H1 (cell line): ENCODE results near the gene ARID1B.

Experiments used
- BRCA1 ChIP-seq: IDR thresholded peaks from 2 replicates; pipeline ENCODE4 v1.6.1; 2012; ENCODE audit warnings: low read depth, low read length, improper control_type of control experiment
- CBX5 ChIP-seq: fragments of 300-800, 300-1000 bp; sonication (generic); IDR thresholded peaks from 2 replicates; pipeline ENCODE4 v1.7.1; 2016; ENCODE audit warnings: antibody characterized with exemption, low read length, low read depth
- KDM5A ChIP-seq: fragments of 200-600 bp; IDR thresholded peaks from 2 replicates; pipeline ENCODE4 v1.7.1; 2012; ENCODE audit warnings: mild to moderate bottlenecking, low read length, inconsistent platforms, mixed read lengths
- POLR2A ChIP-seq, 2 experiments: IDR thresholded peaks; 1 replicate in 1 of 2; 2 replicates in 1 of 2; pipeline ENCODE4 v1.6.1; 2011; ENCODE audit warnings: low read depth in 2 of 2, low read length in 2 of 2, mild to moderate bottlenecking in 2 of 2; ENCODE audit errors: control extremely low read depth in 1 of 2
- RNF2 ChIP-seq: fragments of 200-900, 300-1000 bp; sonication (generic); IDR thresholded peaks from 2 replicates; pipeline ENCODE4 v1.7.1; 2016; ENCODE audit warnings: borderline replicate concordance, low read depth, mild to moderate bottlenecking, antibody characterized with exemption, low read length; ENCODE audit not compliant: poor library complexity, severe bottlenecking; ENCODE audit errors: missing control alignments
- TBP ChIP-seq: IDR thresholded peaks from 2 replicates; pipeline ENCODE4 v1.6.1; 2011; ENCODE audit warnings: low read depth, low read length, improper control_type of control experiment
- TF ChIP-seq, protein P1 (sequence below), 3 experiments: IDR thresholded peaks; 1 replicate in 2 of 3; 2 replicates in 1 of 3; pipeline versions ENCODE4 v1.5.1 to v1.6.1; 2011; ENCODE audit warnings: low read length in 3 of 3, mild to moderate bottlenecking in 3 of 3, inconsistent platforms in 2 of 3, low read depth in 1 of 3, moderate library complexity in 1 of 3; ENCODE audit not compliant: insufficient read depth in 1 of 3; ENCODE audit errors: control extremely low read depth in 1 of 3
- TF ChIP-seq, protein P2 (sequence below): IDR thresholded peaks from 2 replicates; pipeline ENCODE4 v1.6.1; 2011; ENCODE audit warnings: low read depth, mild to moderate bottlenecking, low read length; ENCODE audit not compliant: insufficient read depth

DNA sequence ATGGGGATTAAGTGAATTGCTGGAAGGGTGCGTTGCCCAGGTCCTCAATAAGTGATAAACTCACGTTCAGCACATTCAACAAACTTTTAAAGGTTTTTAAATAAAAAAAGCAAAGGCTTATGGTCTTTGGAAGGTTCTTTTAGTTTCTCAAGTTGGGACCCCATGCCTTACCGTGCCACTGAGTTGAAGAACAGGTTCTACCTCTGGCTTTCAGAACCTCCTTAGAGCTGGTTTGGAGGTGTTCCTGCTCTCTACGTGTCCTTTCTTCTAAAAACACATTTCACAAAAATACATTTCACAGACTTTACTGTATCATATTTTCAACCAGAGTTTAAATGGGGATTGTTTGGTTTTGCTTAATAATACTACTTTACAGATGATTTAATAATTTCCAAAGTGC, 29.0 kb downstream of the ARID1B start:
- TF ChIP-seq, protein P1, sequence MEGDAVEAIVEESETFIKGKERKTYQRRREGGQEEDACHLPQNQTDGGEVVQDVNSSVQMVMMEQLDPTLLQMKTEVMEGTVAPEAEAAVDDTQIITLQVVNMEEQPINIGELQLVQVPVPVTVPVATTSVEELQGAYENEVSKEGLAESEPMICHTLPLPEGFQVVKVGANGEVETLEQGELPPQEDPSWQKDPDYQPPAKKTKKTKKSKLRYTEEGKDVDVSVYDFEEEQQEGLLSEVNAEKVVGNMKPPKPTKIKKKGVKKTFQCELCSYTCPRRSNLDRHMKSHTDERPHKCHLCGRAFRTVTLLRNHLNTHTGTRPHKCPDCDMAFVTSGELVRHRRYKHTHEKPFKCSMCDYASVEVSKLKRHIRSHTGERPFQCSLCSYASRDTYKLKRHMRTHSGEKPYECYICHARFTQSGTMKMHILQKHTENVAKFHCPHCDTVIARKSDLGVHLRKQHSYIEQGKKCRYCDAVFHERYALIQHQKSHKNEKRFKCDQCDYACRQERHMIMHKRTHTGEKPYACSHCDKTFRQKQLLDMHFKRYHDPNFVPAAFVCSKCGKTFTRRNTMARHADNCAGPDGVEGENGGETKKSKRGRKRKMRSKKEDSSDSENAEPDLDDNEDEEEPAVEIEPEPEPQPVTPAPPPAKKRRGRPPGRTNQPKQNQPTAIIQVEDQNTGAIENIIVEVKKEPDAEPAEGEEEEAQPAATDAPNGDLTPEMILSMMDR (IDR thresholded peaks at IDR 0.05; ENCODE audit: control extremely low read depth in 1 of 3, insufficient read depth in 1 of 3, low read depth in 1 of 3, low read length in 3 of 3): no peak
- TF ChIP-seq TBP: no peak
- TF ChIP-seq CBX5: no peak
- TF ChIP-seq BRCA1: no peak
- TF ChIP-seq, protein P2, sequence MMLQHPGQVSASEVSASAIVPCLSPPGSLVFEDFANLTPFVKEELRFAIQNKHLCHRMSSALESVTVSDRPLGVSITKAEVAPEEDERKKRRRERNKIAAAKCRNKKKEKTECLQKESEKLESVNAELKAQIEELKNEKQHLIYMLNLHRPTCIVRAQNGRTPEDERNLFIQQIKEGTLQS: no peak
- no peak for TF ChIP-seq RNF2
- no peak for TF ChIP-seq POLR2A (IDR thresholded peaks at IDR 0.05; ENCODE audit: control extremely low read depth in 1 of 2, low read depth in 2 of 2, low read length in 2 of 2)
- no peak for TF ChIP-seq KDM5A
